ENCODE results near the gene MRPL44.

Gene MRPL44

DNA sequence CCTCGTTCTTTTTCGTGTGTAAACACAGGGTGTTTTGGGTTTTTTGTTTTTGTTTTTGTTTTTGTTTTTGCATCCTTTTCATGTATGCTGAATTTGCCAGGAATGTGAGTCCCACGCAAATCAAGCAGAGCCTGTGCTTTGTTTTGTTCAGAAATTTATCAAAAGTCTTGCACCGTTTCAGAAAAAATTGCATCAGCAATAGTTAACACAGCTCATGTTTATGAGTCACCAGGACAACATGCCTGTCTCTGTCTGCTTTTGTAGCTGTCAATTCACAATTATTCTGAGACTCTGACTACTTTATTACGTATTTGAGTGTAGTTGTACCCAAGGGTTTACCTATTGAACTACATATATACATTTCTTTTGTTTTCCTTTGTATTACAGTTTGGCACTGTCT lies 38.3 kb downstream of the MRPL44 start:
- H3K4me2 ChIP-seq (ENCODE audit: low read length): no peak overlapping the region
- H3K27me3 ChIP-seq (ENCODE audit: insufficient read depth, low read length): no peaks in the 10 kb centered on the region
- no peaks in the 10 kb centered on the region for H4K20me1 ChIP-seq (ENCODE audit: insufficient read depth, low read length)
- no peaks in the 10 kb centered on the region for H3K9me3 ChIP-seq (ENCODE audit: low read length)
- H3K9ac ChIP-seq (ENCODE audit: low read length): no peak overlapping the region
- no peaks in the 10 kb centered on the region for H3K36me3 ChIP-seq (ENCODE audit: insufficient read depth, low read length)
- no peak overlapping the region for H2AFZ ChIP-seq (ENCODE audit: low read length)
- H3K27ac ChIP-seq (ENCODE audit: low read depth, low read length, poor library complexity, severe bottlenecking): no peak overlapping the region
- no peaks in the 10 kb centered on the region for H3K4me1 ChIP-seq (ENCODE audit: insufficient read depth, low read length, severe bottlenecking)
- H3K9me2 ChIP-seq (ENCODE audit: low read depth, low read length): no peaks in the 10 kb centered on the region
- no peaks in the 10 kb centered on the region for H3F3A ChIP-seq (ENCODE audit: insufficient read depth, low read length)
- no peaks in the 10 kb centered on the region for H3K79me2 ChIP-seq (ENCODE audit: insufficient read depth, low read length)
- H3K4me3 ChIP-seq (ENCODE audit: low read depth, low read length, poor library complexity, severe bottlenecking): no peak overlapping the region
- no peak for TF ChIP-seq EZH2 (IDR thresholded peaks at IDR 0.05; ENCODE audit: borderline replicate concordance, low read length)
- TF ChIP-seq, protein P1, sequence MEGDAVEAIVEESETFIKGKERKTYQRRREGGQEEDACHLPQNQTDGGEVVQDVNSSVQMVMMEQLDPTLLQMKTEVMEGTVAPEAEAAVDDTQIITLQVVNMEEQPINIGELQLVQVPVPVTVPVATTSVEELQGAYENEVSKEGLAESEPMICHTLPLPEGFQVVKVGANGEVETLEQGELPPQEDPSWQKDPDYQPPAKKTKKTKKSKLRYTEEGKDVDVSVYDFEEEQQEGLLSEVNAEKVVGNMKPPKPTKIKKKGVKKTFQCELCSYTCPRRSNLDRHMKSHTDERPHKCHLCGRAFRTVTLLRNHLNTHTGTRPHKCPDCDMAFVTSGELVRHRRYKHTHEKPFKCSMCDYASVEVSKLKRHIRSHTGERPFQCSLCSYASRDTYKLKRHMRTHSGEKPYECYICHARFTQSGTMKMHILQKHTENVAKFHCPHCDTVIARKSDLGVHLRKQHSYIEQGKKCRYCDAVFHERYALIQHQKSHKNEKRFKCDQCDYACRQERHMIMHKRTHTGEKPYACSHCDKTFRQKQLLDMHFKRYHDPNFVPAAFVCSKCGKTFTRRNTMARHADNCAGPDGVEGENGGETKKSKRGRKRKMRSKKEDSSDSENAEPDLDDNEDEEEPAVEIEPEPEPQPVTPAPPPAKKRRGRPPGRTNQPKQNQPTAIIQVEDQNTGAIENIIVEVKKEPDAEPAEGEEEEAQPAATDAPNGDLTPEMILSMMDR (IDR thresholded peaks at IDR 0.05; ENCODE audit: low read length): no peak

GRCh38 chr2:223996391-223996790 lies 39.1 kb downstream of the MRPL44 start:
- Histone ChIP-seq H3K4me2 (ENCODE audit: low read length) (no peak overlapping the region), H2AFZ (ENCODE audit: low read length) (no peak overlapping the region), H3K4me3 (ENCODE audit: low read depth, low read length, poor library complexity, severe bottlenecking) (no peak overlapping the region), H3K27me3 (ENCODE audit: insufficient read depth, low read length) (no peaks in the 10 kb centered on the region), H3K9me2 (ENCODE audit: low read depth, low read length) (no peaks in the 10 kb centered on the region), H3K9me3 (ENCODE audit: low read length) (no peaks in the 10 kb centered on the region), H3K36me3 (ENCODE audit: insufficient read depth, low read length) (no peaks in the 10 kb centered on the region), H3F3A (ENCODE audit: insufficient read depth, low read length) (no peaks in the 10 kb centered on the region), H4K20me1 (ENCODE audit: insufficient read depth, low read length) (no peaks in the 10 kb centered on the region), H3K4me1 (ENCODE audit: insufficient read depth, low read length, severe bottlenecking) (no peaks in the 10 kb centered on the region), H3K27ac (ENCODE audit: low read depth, low read length, poor library complexity, severe bottlenecking) (no peak overlapping the region), H3K79me2 (ENCODE audit: insufficient read depth, low read length) (no peaks in the 10 kb centered on the region), H3K9ac (ENCODE audit: low read length) (no peak overlapping the region)
- TF ChIP-seq EZH2 (IDR thresholded peaks at IDR 0.05; ENCODE audit: borderline replicate concordance, low read length): no peak
- TF ChIP-seq, protein P1 (IDR thresholded peaks at IDR 0.05; ENCODE audit: low read length): no peak

DNA sequence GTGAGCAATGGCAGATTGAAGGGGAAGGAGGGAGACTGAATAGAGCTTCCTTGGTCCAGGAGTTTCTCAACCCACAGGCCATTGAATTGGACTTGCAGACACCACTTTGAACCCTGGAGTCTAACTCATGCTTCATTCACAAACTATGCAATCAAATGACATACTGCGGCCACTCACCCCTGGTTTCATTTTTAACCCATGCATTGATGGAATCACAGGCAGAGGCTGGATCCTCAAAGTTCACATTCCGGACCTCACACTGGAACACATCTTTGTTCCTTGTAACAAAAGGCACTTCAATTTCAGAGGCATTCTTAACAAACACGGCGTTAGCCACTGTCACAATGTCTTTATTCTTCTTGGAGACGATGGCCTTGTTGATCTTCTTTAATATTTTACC lies 40.7 kb downstream of the MRPL44 start:
- Histone ChIP-seq H3K9me2 (ENCODE audit: low read depth, low read length) (no peaks in the 10 kb centered on the region), H3K4me2 (ENCODE audit: low read length) (no peak overlapping the region), H3F3A (ENCODE audit: insufficient read depth, low read length) (no peaks in the 10 kb centered on the region), H4K20me1 (ENCODE audit: insufficient read depth, low read length) (no peaks in the 10 kb centered on the region), H2AFZ (ENCODE audit: low read length) (no peak overlapping the region), H3K79me2 (ENCODE audit: insufficient read depth, low read length) (no peaks in the 10 kb centered on the region), H3K36me3 (ENCODE audit: insufficient read depth, low read length) (no peaks in the 10 kb centered on the region), H3K27ac (ENCODE audit: low read depth, low read length, poor library complexity, severe bottlenecking) (no peak overlapping the region), H3K4me3 (ENCODE audit: low read depth, low read length, poor library complexity, severe bottlenecking) (no peak overlapping the region), H3K9ac (ENCODE audit: low read length) (no peak overlapping the region), H3K4me1 (ENCODE audit: insufficient read depth, low read length, severe bottlenecking) (no peaks in the 10 kb centered on the region), H3K27me3 (ENCODE audit: insufficient read depth, low read length) (no peaks in the 10 kb centered on the region), H3K9me3 (ENCODE audit: low read length) (no peaks in the 10 kb centered on the region)
- TF ChIP-seq, protein P1 (IDR thresholded peaks at IDR 0.05; ENCODE audit: low read length): no peak
- TF ChIP-seq EZH2 (IDR thresholded peaks at IDR 0.05; ENCODE audit: borderline replicate concordance, low read length): no peak

Measured in OCI-LY1 (cell line).